Gastrocnemius medialis (tissue), 4 donors: ENCODE results near the gene ZNF425. TPM values are rescaled to one million over a fixed set of nuclear protein-coding genes. Genes with fewer than 3 reads are reported as not detected.

Source experiments
- ATAC-seq, 2 donors: fragments of 150-250 bp; one replicate each; pipeline ENCODE4 v1.9.1; 2016
- DNase-seq, 2 donors: peaks; one replicate each; pipeline ENCODE4 v3.0.0-alpha.2; 2019
- H3K27ac ChIP-seq, 4 donors: fragments of 200-600 bp; sonication (generic); 1 replicate in 1 of 4; 2 replicates in 3 of 4; pipeline ENCODE4 v1.5.1; 2016 to 2018; ENCODE audit warnings: mild to moderate bottlenecking in 2 of 4, moderate library complexity in 1 of 4
- H3K27me3 ChIP-seq, 3 donors: fragments of 200-600 bp; sonication (generic) in 2 of 3; 1 replicate in 1 of 3; 2 replicates in 2 of 3; pipeline versions ENCODE4 v1.5.1 to v1.6.0; 2016 to 2019; ENCODE audit warnings: mild to moderate bottlenecking in 1 of 3, moderate library complexity in 1 of 3
- H3K36me3 ChIP-seq, 2 donors: fragments of 200-600 bp; sonication (generic) in 1 of 2; one replicate each; pipeline ENCODE4 v1.5.1; 2017 to 2018
- H3K4me1 ChIP-seq, 2 donors: fragments of 200-600 bp; sonication (generic) in 1 of 2; one replicate each; pipeline ENCODE4 v1.5.1; 2016 to 2017; ENCODE audit warnings: mild to moderate bottlenecking in 2 of 2
- H3K4me3 ChIP-seq, 4 donors: fragments of 200-600 bp; sonication (generic) in 3 of 4; 1 replicate in 1 of 4; 2 replicates in 3 of 4; pipeline ENCODE4 v1.5.1; 2016 to 2019; ENCODE audit warnings: mild to moderate bottlenecking in 2 of 4
- H3K9me3 ChIP-seq, 3 donors: fragments of 200-600 bp; sonication (generic) in 2 of 3; 1 replicate in 1 of 3; 2 replicates in 2 of 3; pipeline ENCODE4 v1.5.1; 2016 to 2019
- POLR2A ChIP-seq, 2 donors: fragments of 450-650 bp; IDR thresholded peaks; one replicate each; pipeline ENCODE4 v1.6.1; 2017; ENCODE audit warnings: antibody characterized with exemption in 2 of 2, mild to moderate bottlenecking in 2 of 2, moderate library complexity in 2 of 2
- in situ Hi-C, 4 donors: fragments of 200-750 bp; cut with MboI; loops; one replicate each; pipeline versions ENCODE4 v1.15.0 to v1.8.0; 2017; ENCODE audit warnings: low sequenced_read_pairs in 4 of 4
- intact Hi-C: fragments of 100-400 bp; cut with DNase I; formaldehyde crosslinking; loops from one replicate; pipeline ENCODE4 v1.15.1; 2023; ENCODE audit warnings: low total_unique reads
- total RNA-seq, 4 donors: library from RNA; depleted of rRNA; stranded (reverse); fragments of >200 nt; gene quantifications; one replicate each; pipeline versions ENCODE4 v1.1.0 to v1.2.3, GENCODE V29; 2016
- TF ChIP-seq, protein P1 (sequence below), 5 experiments: fragments of 450-650 bp in 3 of 5; fragments of 200-600 bp in 2 of 5; sonication (generic) in 2 of 5; IDR thresholded peaks in 4 of 5; conservative IDR thresholded peaks in 1 of 5; 1 replicate in 4 of 5; 2 replicates in 1 of 5; pipeline ENCODE4 v1.5.1; 2016 to 2019; ENCODE audit warnings: antibody characterized with exemption in 5 of 5, mild to moderate bottlenecking in 3 of 5, moderate library complexity in 3 of 5

ZNF425 gene
- total RNA-seq, 4 donors from 2014 or later: 1.2 to 3.2 (median 1.5) TPM

DNA sequence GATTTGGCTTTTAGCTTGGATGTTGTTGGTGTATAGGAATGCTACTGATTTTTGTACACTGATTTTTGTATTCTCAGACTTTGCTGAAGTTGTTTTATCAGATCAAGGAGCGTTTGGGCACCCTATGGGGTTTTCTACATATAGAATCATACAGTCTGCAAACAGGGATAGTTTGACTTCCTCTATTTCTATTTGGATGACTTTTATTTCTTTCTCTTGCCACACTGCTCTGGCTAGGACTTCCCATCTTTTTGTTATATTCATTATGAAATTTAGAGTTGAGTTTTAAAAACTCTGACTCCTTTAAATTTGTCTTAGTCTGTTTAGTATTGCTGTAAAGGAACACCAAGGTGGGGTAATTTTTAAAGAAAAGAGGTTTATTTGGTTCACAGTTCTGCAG, 40.3 kb downstream of the ZNF425 start:
- ATAC-seq (no peak), DNase-seq (no peak)
- no peak overlapping the region for H3K27ac ChIP-seq
- in situ Hi-C loops (loop anchor here in 3 of 4 donors (5.0 to 10.0 kb wide), 3 partner anchors 64 to 81 kb away; no protein-coding TSS in a partner anchor), intact Hi-C loops (no loop called here)
- no peaks in the 10 kb centered on the region for H3K9me3 ChIP-seq
- TF ChIP-seq, protein P1, sequence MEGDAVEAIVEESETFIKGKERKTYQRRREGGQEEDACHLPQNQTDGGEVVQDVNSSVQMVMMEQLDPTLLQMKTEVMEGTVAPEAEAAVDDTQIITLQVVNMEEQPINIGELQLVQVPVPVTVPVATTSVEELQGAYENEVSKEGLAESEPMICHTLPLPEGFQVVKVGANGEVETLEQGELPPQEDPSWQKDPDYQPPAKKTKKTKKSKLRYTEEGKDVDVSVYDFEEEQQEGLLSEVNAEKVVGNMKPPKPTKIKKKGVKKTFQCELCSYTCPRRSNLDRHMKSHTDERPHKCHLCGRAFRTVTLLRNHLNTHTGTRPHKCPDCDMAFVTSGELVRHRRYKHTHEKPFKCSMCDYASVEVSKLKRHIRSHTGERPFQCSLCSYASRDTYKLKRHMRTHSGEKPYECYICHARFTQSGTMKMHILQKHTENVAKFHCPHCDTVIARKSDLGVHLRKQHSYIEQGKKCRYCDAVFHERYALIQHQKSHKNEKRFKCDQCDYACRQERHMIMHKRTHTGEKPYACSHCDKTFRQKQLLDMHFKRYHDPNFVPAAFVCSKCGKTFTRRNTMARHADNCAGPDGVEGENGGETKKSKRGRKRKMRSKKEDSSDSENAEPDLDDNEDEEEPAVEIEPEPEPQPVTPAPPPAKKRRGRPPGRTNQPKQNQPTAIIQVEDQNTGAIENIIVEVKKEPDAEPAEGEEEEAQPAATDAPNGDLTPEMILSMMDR (IDR thresholded peaks at IDR 0.05 in 4 of 5, conservative IDR thresholded peaks at IDR 0.05 in 1 of 5): no peak
- no peak for TF ChIP-seq POLR2A (IDR thresholded peaks at IDR 0.05)
- no peaks in the 10 kb centered on the region for H3K36me3 ChIP-seq
- H3K4me3 ChIP-seq: no peak overlapping the region
- H3K4me1 ChIP-seq: peaks cover 5 to 6% of the 10 kb centered on the region in 2 donors
- H3K27me3 ChIP-seq: no peaks in the 10 kb centered on the region

DNA sequence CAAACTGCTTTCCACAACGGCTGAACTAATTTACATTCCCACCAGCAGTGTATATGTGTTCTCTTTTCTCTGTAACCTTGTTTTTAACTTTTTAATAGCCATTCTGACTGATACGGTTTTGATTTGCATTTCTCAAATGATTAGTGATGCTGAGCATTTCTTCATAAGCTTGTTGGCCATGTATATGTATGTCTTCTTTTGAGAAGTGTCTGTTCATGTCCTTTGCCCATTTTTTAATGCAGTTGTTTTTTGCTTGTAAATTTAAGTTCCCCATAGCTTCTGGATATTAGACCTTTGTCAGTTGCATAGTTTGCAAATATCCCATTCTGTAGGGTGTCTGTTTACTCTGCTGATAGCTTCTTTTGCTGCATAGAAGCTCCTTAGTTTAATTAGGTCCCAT, 41.7 kb downstream of the ZNF425 start:
- Histone ChIP-seq H3K9me3 (no peaks in the 10 kb centered on the region), H3K27me3 (no peaks in the 10 kb centered on the region), H3K4me1 (peaks cover 0 to under 1% of the 10 kb centered on the region in 2 donors), H3K27ac (no peak overlapping the region), H3K36me3 (no peaks in the 10 kb centered on the region), H3K4me3 (no peak overlapping the region)
- DNase-seq: no peak
- ATAC-seq: no peak
- no peak for TF ChIP-seq POLR2A (IDR thresholded peaks at IDR 0.05)
- TF ChIP-seq, protein P1 (IDR thresholded peaks at IDR 0.05 in 4 of 5, conservative IDR thresholded peaks at IDR 0.05 in 1 of 5): no peak
- in situ Hi-C loops: loop anchor here in 2 of 4 donors (10.0 kb wide), 1 partner anchor 80 kb away; no protein-coding TSS in a partner anchor
- intact Hi-C loops: no loop called here

DNA sequence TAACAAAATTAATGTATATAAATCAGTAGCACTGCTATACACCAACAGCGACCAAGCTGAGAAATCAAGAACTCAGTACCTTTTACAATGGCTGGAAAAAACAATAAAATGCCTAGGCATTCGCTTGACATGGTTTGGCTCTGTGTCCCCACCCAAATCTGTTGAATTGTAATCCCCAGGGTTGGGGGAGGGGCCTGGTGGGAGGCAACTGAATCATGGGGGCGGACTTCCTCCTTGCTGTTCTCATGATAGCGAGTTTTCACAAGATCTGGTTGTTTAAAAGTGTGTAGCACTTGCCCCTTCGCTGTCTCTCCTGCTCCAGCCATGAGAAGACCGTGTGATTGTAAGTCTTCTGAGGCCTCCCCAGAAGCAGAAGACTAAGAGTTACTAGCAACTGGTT, 44.2 kb downstream of the ZNF425 start:
- no peak overlapping the region for H3K27ac ChIP-seq
- intact Hi-C loops (no loop called here), in situ Hi-C loops (loop anchor here in 2 of 4 donors (10.0 kb wide), 1 partner anchor 77 kb away; no protein-coding TSS in a partner anchor)
- ATAC-seq: no peak
- TF ChIP-seq POLR2A (IDR thresholded peaks at IDR 0.05): no peak
- TF ChIP-seq, protein P1 (IDR thresholded peaks at IDR 0.05 in 4 of 5, conservative IDR thresholded peaks at IDR 0.05 in 1 of 5): no peak
- no peaks in the 10 kb centered on the region for H3K9me3 ChIP-seq
- no peak overlapping the region for H3K4me3 ChIP-seq
- H3K27me3 ChIP-seq: no peaks in the 10 kb centered on the region
- H3K4me1 ChIP-seq: no peaks in the 10 kb centered on the region
- DNase-seq: no peak
- H3K36me3 ChIP-seq: no peaks in the 10 kb centered on the region

DNA sequence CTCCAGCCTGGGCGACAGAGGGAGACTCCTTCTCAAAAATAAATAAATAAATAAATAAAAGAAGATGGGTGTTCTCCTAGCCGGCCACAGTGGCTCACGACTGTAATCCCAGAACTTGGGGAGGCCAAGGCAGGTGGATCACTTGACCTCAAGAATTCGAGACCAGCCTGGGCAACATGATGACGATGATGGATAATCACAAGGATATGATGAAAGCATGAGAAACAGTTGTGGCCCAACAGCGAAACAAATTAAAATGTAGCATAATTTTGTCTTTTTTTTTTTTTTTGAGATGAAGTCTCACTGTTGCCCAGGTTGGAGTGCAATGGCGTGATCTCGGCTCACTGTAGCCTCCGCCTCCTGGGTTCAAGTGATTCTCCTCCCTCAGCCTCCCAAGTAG, 48.5 kb downstream of the ZNF425 start:
- no peaks in the 10 kb centered on the region for H3K27me3 ChIP-seq
- no peak for TF ChIP-seq POLR2A (IDR thresholded peaks at IDR 0.05)
- TF ChIP-seq, protein P1 (IDR thresholded peaks at IDR 0.05 in 4 of 5, conservative IDR thresholded peaks at IDR 0.05 in 1 of 5): no peak
- no peak for DNase-seq
- H3K9me3 ChIP-seq: no peaks in the 10 kb centered on the region
- H3K36me3 ChIP-seq: peaks cover 0 to 4% of the 10 kb centered on the region in 2 donors
- ATAC-seq: no peak
- intact Hi-C loops (no loop called here), in situ Hi-C loops (no loop called here)
- no peak overlapping the region for H3K4me3 ChIP-seq
- H3K27ac ChIP-seq: no peak overlapping the region
- no peaks in the 10 kb centered on the region for H3K4me1 ChIP-seq

DNA sequence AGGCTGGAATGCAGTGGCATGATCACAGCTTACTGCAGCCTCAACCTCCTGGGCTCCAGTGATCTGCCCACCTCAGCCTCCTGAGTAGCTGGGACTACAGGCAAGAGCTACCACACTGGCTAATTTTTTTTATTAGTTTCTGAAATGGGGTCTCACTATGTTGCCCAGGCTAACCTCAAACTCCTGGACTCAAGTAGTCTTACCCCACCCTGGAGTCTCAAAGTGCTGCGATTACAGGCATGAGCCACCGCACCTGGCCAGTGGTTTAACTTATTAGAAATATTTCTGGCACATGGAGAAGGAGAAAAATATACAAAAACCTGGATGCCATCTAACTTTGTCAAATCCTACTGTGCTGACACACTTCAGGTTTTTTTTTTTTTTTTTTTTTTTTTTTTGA, 50.8 kb downstream of the ZNF425 start:
- in situ Hi-C loops: no loop called here
- DNase-seq (no peak), ATAC-seq (no peak)

More for the DNA sequence above, 50.8 kb downstream of the ZNF425 start:
- H3K27me3 ChIP-seq: no peaks in the 10 kb centered on the region
- no peak overlapping the region for H3K4me3 ChIP-seq
- H3K9me3 ChIP-seq: no peaks in the 10 kb centered on the region
- no peaks in the 10 kb centered on the region for H3K4me1 ChIP-seq
- H3K27ac ChIP-seq: no peak overlapping the region
- peaks cover 0 to 24% of the 10 kb centered on the region in 2 donors for H3K36me3 ChIP-seq
- intact Hi-C loops: no loop called here
- TF ChIP-seq POLR2A (IDR thresholded peaks at IDR 0.05): no peak
- TF ChIP-seq, protein P1 (IDR thresholded peaks at IDR 0.05 in 4 of 5, conservative IDR thresholded peaks at IDR 0.05 in 1 of 5): no peak
